ENCODE measurements around the gene ZSWIM4.

DNA sequence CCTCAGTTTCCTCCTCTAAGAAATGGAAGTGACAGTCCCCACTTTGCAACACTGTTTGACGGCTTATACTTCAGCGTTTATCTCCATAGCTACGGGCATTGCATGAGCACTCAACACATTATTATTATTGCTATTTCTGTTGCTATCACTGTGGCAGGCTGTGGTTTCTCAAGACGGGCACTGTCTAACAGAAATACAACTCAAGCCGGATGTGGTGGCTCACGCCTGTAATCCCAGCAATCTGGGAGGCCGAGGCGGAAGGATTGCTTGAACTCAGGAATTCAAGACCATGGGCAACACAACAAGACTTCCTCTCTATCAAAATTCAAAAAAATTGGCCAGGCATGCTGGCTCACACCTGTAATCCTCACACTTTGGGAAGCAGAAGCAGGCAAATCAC lies 4.9 kb upstream of the ZSWIM4 start:
- TF ChIP-seq, protein P1, sequence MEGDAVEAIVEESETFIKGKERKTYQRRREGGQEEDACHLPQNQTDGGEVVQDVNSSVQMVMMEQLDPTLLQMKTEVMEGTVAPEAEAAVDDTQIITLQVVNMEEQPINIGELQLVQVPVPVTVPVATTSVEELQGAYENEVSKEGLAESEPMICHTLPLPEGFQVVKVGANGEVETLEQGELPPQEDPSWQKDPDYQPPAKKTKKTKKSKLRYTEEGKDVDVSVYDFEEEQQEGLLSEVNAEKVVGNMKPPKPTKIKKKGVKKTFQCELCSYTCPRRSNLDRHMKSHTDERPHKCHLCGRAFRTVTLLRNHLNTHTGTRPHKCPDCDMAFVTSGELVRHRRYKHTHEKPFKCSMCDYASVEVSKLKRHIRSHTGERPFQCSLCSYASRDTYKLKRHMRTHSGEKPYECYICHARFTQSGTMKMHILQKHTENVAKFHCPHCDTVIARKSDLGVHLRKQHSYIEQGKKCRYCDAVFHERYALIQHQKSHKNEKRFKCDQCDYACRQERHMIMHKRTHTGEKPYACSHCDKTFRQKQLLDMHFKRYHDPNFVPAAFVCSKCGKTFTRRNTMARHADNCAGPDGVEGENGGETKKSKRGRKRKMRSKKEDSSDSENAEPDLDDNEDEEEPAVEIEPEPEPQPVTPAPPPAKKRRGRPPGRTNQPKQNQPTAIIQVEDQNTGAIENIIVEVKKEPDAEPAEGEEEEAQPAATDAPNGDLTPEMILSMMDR (IDR thresholded peaks at IDR 0.05): no peak
- TF ChIP-seq POLR2AphosphoS5 (IDR thresholded peaks at IDR 0.05): no peak

Data from stomach (tissue), 4 donors.